Measurements from ENCODE around the gene UBE2N. TPM values are rescaled to one million over a fixed set of nuclear protein-coding genes. Genes with fewer than 3 reads are reported as not detected.

Gene UBE2N
- polyA plus RNA-seq, 3 donors: 148 to 170 (median 160) TPM

- DNase-seq: no peak
Observed at GRCh38 chr12:93363841-93364297, 77.9 kb downstream of the UBE2N start.

- DNase-seq: no peak
Observed at GRCh38 chr12:93361151-93361919, 80.4 kb downstream of the UBE2N start.

GRCh38 chr12:93360688-93361087 is 81.1 kb downstream of the UBE2N start:
- no peak for DNase-seq

- no peak for DNase-seq
Observed at GRCh38 chr12:93358821-93359220, 82.9 kb downstream of the UBE2N start.

- DNase-seq: no peak
Observed at GRCh38 chr12:93358058-93358457, 83.7 kb downstream of the UBE2N start.

GRCh38 chr12:93356214-93356613 is 85.5 kb downstream of the UBE2N start:
- DNase-seq: no peak

Other genes with a start within 250 kb of the UBE2N start
- gene NUDT4, start 64.0 kb downstream of the UBE2N start, polyA plus RNA-seq (ENCODE audit: insufficient read length in 3 of 3): 100 to 1,000 TPM; 103 to 112 (median 107) TPM
- gene MRPL42, start 25.6 kb upstream of the UBE2N start, polyA plus RNA-seq (ENCODE audit: insufficient read length in 3 of 3): 10 to 100 TPM; 66.0 to 69.2 (median 68.4) TPM
- 10 to 100 TPM; 28.8 to 29.1 (median 29.0) TPM for gene SOCS2, start 130.7 kb upstream of the UBE2N start, polyA plus RNA-seq (ENCODE audit: insufficient read length in 3 of 3)
- gene CRADD, start 235.4 kb upstream of the UBE2N start, polyA plus RNA-seq (ENCODE audit: insufficient read length in 3 of 3): 10 to 100 TPM; 12.2 to 12.4 (median 12.3) TPM